OCI-LY1 (cell line): ENCODE data around the gene NLK.

Experiments
- H2AFZ ChIP-seq: fragments of 200-600 bp; sonication (generic), shearing (Covaris generic); 2 replicates; pipeline ENCODE4 v1.6.0; 2014; ENCODE audit warnings: antibody characterized with exemption, mild to moderate bottlenecking, low read length
- H3F3A ChIP-seq: fragments of 200-600 bp; sonication (generic), shearing (Covaris generic); 2 replicates; pipeline ENCODE4 v1.6.0; 2014; ENCODE audit warnings: mild to moderate bottlenecking, antibody characterized with exemption, low read length, moderate library complexity; ENCODE audit not compliant: insufficient read depth
- H3K27ac ChIP-seq: fragments of 200-600 bp; sonication (generic); 2 replicates; pipeline ENCODE4 v1.5.1; 2014; ENCODE audit warnings: low read length, mixed run types, mild to moderate bottlenecking, low read depth; ENCODE audit not compliant: poor library complexity, severe bottlenecking
- H3K27me3 ChIP-seq: fragments of 200-600 bp; sonication (generic); 2 replicates; pipeline ENCODE4 v1.6.0; 2014; ENCODE audit warnings: antibody characterized with exemption, mild to moderate bottlenecking, low read length, moderate library complexity; ENCODE audit not compliant: insufficient read depth
- H3K36me3 ChIP-seq: fragments of 200-600 bp; sonication (generic); 2 replicates; pipeline ENCODE4 v1.6.1; 2014; ENCODE audit warnings: mild to moderate bottlenecking, antibody characterized with exemption, low read length, moderate library complexity, mixed read lengths; ENCODE audit not compliant: insufficient read depth
- H3K4me1 ChIP-seq: fragments of 200-600 bp; sonication (generic); 2 replicates; pipeline ENCODE4 v1.5.1; 2014; ENCODE audit warnings: mild to moderate bottlenecking, low read length, moderate library complexity; ENCODE audit not compliant: insufficient read depth, severe bottlenecking
- H3K4me2 ChIP-seq: fragments of 200-600 bp; sonication (generic), shearing (Covaris generic); 2 replicates; pipeline ENCODE4 v1.6.1; 2014; ENCODE audit warnings: low read length
- H3K4me3 ChIP-seq: fragments of 200-600 bp; sonication (generic); 2 replicates; pipeline ENCODE4 v1.5.1; 2014; ENCODE audit warnings: low read length, low read depth, mild to moderate bottlenecking, mixed read lengths; ENCODE audit not compliant: poor library complexity, severe bottlenecking
- H3K79me2 ChIP-seq: fragments of 200-600 bp; shearing (Covaris generic); 2 replicates; pipeline ENCODE4 v1.6.1; 2016; ENCODE audit warnings: mixed run types, low read length, mixed read lengths; ENCODE audit not compliant: insufficient read depth
- H3K9ac ChIP-seq: fragments of 200-600 bp; sonication (generic), shearing (Covaris generic); 2 replicates; pipeline ENCODE4 v1.6.1; 2014; ENCODE audit warnings: mild to moderate bottlenecking, low read length, mixed read lengths
- H3K9me2 ChIP-seq: fragments of 200-600 bp; sonication (generic), shearing (Covaris generic); 2 replicates; pipeline ENCODE4 v1.6.1; 2014; ENCODE audit warnings: low read depth, mild to moderate bottlenecking, low read length, mixed read lengths
- H3K9me3 ChIP-seq: fragments of 200-600 bp; shearing (Covaris generic); 2 replicates; pipeline ENCODE4 v1.6.1; 2014; ENCODE audit warnings: low read length, mixed read lengths
- H4K20me1 ChIP-seq: fragments of 200-600 bp; sonication (generic), shearing (Covaris generic); 2 replicates; pipeline ENCODE4 v1.6.0; 2016; ENCODE audit warnings: mild to moderate bottlenecking, low read length; ENCODE audit not compliant: insufficient read depth
- CTCF ChIP-seq: fragments of 200-600 bp; sonication (generic), shearing (Covaris generic); IDR thresholded peaks from 2 replicates; pipeline ENCODE4 v1.5.1; 2017; ENCODE audit warnings: mild to moderate bottlenecking, antibody characterized with exemption, low read length, moderate library complexity, mixed read lengths
- EZH2 ChIP-seq: fragments of 200-600 bp; sonication (generic), shearing (Covaris generic); IDR thresholded peaks from 2 replicates; pipeline ENCODE4 v1.8.0; 2017; ENCODE audit warnings: borderline replicate concordance, mixed run types, mild to moderate bottlenecking, antibody characterized with exemption, low read length, moderate library complexity, mixed read lengths

Gene NLK

GRCh38 chr17:28038802-28039201, 3.7 kb upstream of the NLK start:
- Histone ChIP-seq H3F3A (no peaks in the 10 kb centered on the region), H3K4me2 (no peak overlapping the region), H3K36me3 (no peaks in the 10 kb centered on the region), H3K27me3 (no peaks in the 10 kb centered on the region), H3K9ac (no peak overlapping the region), H3K79me2 (peaks cover 5% of the 10 kb centered on the region), H4K20me1 (no peaks in the 10 kb centered on the region), H3K4me1 (peaks cover 15% of the 10 kb centered on the region), H2AFZ (no peak overlapping the region), H3K9me2 (no peaks in the 10 kb centered on the region), H3K4me3 (no peak overlapping the region), H3K9me3 (no peaks in the 10 kb centered on the region), H3K27ac (no peak overlapping the region)
- TF ChIP-seq CTCF, result no peak
- TF ChIP-seq EZH2, result no peak

DNA sequence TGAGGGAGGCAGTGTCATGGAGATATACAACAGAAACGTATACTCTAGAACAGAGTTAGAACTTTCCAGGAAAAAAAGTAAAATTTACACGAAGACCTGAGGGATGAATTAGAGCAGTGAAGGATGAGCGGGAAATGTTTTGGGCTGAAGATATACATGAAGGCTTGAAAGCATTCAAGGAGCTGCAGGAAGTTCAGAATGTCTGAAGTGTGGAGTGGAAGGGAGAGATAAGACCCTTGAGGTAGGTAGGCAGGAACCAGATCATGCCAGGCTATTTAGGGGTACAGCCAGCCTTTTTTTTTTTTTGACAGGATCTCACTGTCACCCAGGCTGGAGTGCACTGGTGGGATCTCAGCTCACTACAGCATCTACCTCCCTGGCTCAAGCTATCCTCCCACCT, 3.2 kb upstream of the NLK start:
- no peaks in the 10 kb centered on the region for H3K9me2 ChIP-seq
- no peak overlapping the region for H3K4me3 ChIP-seq
- no peaks in the 10 kb centered on the region for H3K27me3 ChIP-seq
- H3K4me1 ChIP-seq, result peaks cover 19% of the 10 kb centered on the region
- no peak overlapping the region for H2AFZ ChIP-seq
- H3K4me2 ChIP-seq, result no peak overlapping the region
- H3F3A ChIP-seq, result no peaks in the 10 kb centered on the region
- H3K79me2 ChIP-seq, result peaks cover 9% of the 10 kb centered on the region
- TF ChIP-seq EZH2 (no peak), CTCF (no peak)
- H3K9me3 ChIP-seq, result no peaks in the 10 kb centered on the region
- no peaks in the 10 kb centered on the region for H4K20me1 ChIP-seq
- H3K36me3 ChIP-seq, result no peaks in the 10 kb centered on the region
- H3K9ac ChIP-seq, result no peak overlapping the region
- no peak overlapping the region for H3K27ac ChIP-seq

- H3K4me1 ChIP-seq, result peaks cover 31% of the 10 kb centered on the region
- H3K79me2 ChIP-seq, result peaks cover 21% of the 10 kb centered on the region
- no peak overlapping the region for H3K9ac ChIP-seq
- no peaks in the 10 kb centered on the region for H3K9me2 ChIP-seq
- H3K9me3 ChIP-seq, result no peaks in the 10 kb centered on the region
- no peaks in the 10 kb centered on the region for H4K20me1 ChIP-seq
- peaks cover 4% of the 10 kb centered on the region; the same call in 1 of the 2 replicates for H3K36me3 ChIP-seq
- no peaks in the 10 kb centered on the region for H3K27me3 ChIP-seq
- H3K27ac ChIP-seq, result no peak overlapping the region
- peak overlapping the region; percentile 76 for H3K4me3 ChIP-seq
- H3K4me2 ChIP-seq, result peak overlapping the region; percentile 64
- no peak for TF ChIP-seq EZH2
- no peak for TF ChIP-seq CTCF
- H3F3A ChIP-seq, result no peaks in the 10 kb centered on the region
- H2AFZ ChIP-seq, result peak overlapping the region; percentile 95
Measured at GRCh38 chr17:28040406-28040805, 2.1 kb upstream of the NLK start.
